PC-9 (cell line): ENCODE measurements around the gene LAMA2. TPM values are rescaled to one million over a fixed set of nuclear protein-coding genes. Genes with fewer than 3 reads are reported as not detected.

Experiments
- BruUV-seq: library from RNA; stranded (reverse); fragments of 400-500 nt; replicated peaks from 2 replicates; lab custom pipeline; 2021; lab: Mats Ljungman, UMichigan
- CTCF ChIA-PET: fragments of 300-600 bp; sonication (Branson Sonifier 250); formaldehyde crosslinking; loops from one replicate; lab custom pipeline; 2022; ENCODE audit warnings: antibody characterized with exemption; lab: Charles Lee
- POLR2A ChIA-PET: fragments of 300-600 bp; sonication (Branson Sonifier 250); formaldehyde crosslinking; loops from one replicate; lab custom pipeline; 2022; ENCODE audit warnings: antibody characterized with exemption; ENCODE audit not compliant: unreplicated experiment; lab: Charles Lee
- DNase-seq, 2 experiments: peaks; one replicate each; pipeline versions ENCODE4 v3.0.0 to v3.0.0-alpha.2; 2015 to 2022; ENCODE audit warnings: mixed read lengths in 1 of 2
- H2AFZ ChIP-seq: fragments of 200-600 bp; sonication (generic); 2 replicates; pipeline ENCODE4 v1.8.1; 2017; ENCODE audit warnings: antibody characterized with exemption
- H3F3A ChIP-seq: fragments of 200-600 bp; sonication (generic); 2 replicates; pipeline ENCODE4 v1.8.1; 2017; ENCODE audit warnings: antibody characterized with exemption, mild to moderate bottlenecking, low read depth; ENCODE audit not compliant: insufficient read depth
- H3K27ac ChIP-seq: fragments of 200-600 bp; sonication (generic); 2 replicates; pipeline ENCODE4 v1.6.1; 2016; ENCODE audit warnings: mixed run types
- H3K27me3 ChIP-seq: fragments of 200-600 bp; sonication (generic); 2 replicates; pipeline ENCODE4 v1.6.1; 2016; ENCODE audit warnings: low read depth, mixed run types; ENCODE audit not compliant: insufficient read depth
- H3K36me3 ChIP-seq: fragments of 200-600 bp; sonication (generic); 2 replicates; pipeline ENCODE4 v1.6.1; 2016; ENCODE audit warnings: low read depth, mixed run types
- H3K4me1 ChIP-seq: fragments of 200-600 bp; sonication (generic); replicated peaks from 2 replicates; pipeline ENCODE4 v1.6.1; 2016; ENCODE audit warnings: mixed run types; ENCODE audit not compliant: insufficient read depth
- H3K4me2 ChIP-seq: fragments of 200-600 bp; sonication (generic); 2 replicates; pipeline ENCODE4 v1.6.1; 2017; ENCODE audit warnings: mixed run types
- H3K4me3 ChIP-seq: fragments of 200-600 bp; sonication (generic); 2 replicates; pipeline ENCODE4 v1.6.1; 2016; ENCODE audit warnings: mixed run types
- H3K79me2 ChIP-seq: fragments of 200-600 bp; sonication (generic); 2 replicates; pipeline ENCODE4 v1.6.1; 2017; ENCODE audit warnings: low read depth, mixed run types
- H3K9me2 ChIP-seq: fragments of 200-600 bp; sonication (generic); 2 replicates; pipeline ENCODE4 v1.8.1; 2017; ENCODE audit warnings: mild to moderate bottlenecking; ENCODE audit not compliant: insufficient read depth
- H3K9me3 ChIP-seq: fragments of 200-600 bp; sonication (generic); 2 replicates; pipeline ENCODE4 v1.8.1; 2016; ENCODE audit warnings: low read depth; ENCODE audit not compliant: insufficient read depth
- H4K20me1 ChIP-seq: fragments of 200-600 bp; sonication (generic); 2 replicates; pipeline ENCODE4 v1.8.1; 2017; ENCODE audit not compliant: insufficient read depth
- EZH2 ChIP-seq: fragments of 200-600 bp; sonication (generic); IDR thresholded peaks from 2 replicates; pipeline ENCODE4 v1.8.0; 2017; ENCODE audit warnings: antibody characterized with exemption, low read depth
- intact Hi-C: fragments of 100-400 bp; cut with micrococcal nuclease; formaldehyde crosslinking; loops from one replicate; pipeline ENCODE4 v1.10.0; 2022; ENCODE audit not compliant: unreplicated experiment
- total RNA-seq: library from RNA; stranded (reverse); gene quantifications from 2 replicates; pipeline ENCODE4 v1.2.3, GENCODE V29; 2021
- TF ChIP-seq, protein P1 (sequence below): fragments of 200-600 bp; sonication (generic); conservative IDR thresholded peaks from 2 replicates; pipeline ENCODE4 v1.6.1; 2017; ENCODE audit warnings: mixed run types, antibody characterized with exemption, mild to moderate bottlenecking, moderate library complexity

The LAMA2 gene
- total RNA-seq, 1 experiment from 2014 or later, result 2.8 TPM

DNA sequence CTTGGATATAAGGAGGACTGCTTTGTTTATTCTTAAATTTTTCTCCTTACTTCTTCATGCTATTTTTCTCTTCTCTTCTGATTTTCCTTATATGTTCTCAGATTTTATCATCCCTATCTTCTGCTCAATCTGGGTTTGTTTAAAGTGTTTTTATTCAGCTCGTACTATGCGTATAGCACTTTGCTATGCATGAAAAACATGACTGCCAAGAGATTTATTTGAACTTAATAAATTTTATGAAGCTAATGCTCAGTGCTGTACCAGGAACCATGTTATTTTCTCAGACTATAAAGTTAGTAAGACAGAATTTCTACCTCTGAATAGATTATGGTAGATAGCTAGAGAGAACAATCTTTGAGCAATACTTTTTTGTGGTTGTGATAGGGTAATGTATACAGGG lies 305.9 kb downstream of the LAMA2 start:
- Histone ChIP-seq H3K27me3 (no peaks in the 10 kb centered on the region), H3K4me2 (no peak overlapping the region), H3K27ac (no peak overlapping the region), H3F3A (peaks cover 4% of the 10 kb centered on the region; the same call in 1 of the 2 replicates), H3K4me1 (0 out of 2 replicates have a peak, but pooled peaks cover 2% of the 10 kb centered on the region), H4K20me1 (no peaks in the 10 kb centered on the region), H3K9me2 (no peaks in the 10 kb centered on the region), H3K36me3 (no peaks in the 10 kb centered on the region), H3K9me3 (peaks cover 4% of the 10 kb centered on the region; the same call in 1 of the 2 replicates), H3K79me2 (no peaks in the 10 kb centered on the region), H2AFZ (no peak overlapping the region), H3K4me3 (no peak overlapping the region)
- no TSS peak for BruUV-seq
- CTCF ChIA-PET, result no interaction called here
- intact Hi-C loops, result no loop called here
- POLR2A ChIA-PET, result no interaction called here
- no peak for TF ChIP-seq EZH2
- TF ChIP-seq, protein P1, sequence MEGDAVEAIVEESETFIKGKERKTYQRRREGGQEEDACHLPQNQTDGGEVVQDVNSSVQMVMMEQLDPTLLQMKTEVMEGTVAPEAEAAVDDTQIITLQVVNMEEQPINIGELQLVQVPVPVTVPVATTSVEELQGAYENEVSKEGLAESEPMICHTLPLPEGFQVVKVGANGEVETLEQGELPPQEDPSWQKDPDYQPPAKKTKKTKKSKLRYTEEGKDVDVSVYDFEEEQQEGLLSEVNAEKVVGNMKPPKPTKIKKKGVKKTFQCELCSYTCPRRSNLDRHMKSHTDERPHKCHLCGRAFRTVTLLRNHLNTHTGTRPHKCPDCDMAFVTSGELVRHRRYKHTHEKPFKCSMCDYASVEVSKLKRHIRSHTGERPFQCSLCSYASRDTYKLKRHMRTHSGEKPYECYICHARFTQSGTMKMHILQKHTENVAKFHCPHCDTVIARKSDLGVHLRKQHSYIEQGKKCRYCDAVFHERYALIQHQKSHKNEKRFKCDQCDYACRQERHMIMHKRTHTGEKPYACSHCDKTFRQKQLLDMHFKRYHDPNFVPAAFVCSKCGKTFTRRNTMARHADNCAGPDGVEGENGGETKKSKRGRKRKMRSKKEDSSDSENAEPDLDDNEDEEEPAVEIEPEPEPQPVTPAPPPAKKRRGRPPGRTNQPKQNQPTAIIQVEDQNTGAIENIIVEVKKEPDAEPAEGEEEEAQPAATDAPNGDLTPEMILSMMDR, result no peak
- no peak for DNase-seq

DNA sequence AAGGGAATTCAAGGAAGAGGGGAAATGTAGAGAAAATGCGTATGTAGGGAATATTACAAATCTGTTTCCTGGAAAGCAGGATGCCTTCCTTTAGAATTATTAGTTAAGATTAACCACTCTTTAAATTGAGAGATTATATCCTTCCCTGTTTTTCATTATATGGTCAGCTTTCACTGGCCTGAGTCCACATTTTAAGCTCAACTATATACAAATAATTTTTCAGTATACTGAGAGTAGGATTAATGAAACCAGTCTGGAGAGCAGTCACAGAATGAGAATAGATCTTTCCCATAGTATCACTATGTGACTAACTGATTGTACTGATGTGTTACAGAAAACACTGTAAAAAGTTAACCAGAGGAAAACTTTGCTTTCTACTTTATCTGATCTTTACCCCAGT lies 306.3 kb downstream of the LAMA2 start:
- TF ChIP-seq, protein P1, result no peak
- no peak for TF ChIP-seq EZH2
- intact Hi-C loops, result no loop called here
- Histone ChIP-seq H3K4me2 (no peak overlapping the region), H3F3A (no peaks in the 10 kb centered on the region), H3K4me1 (no peaks in the 10 kb centered on the region), H3K79me2 (no peaks in the 10 kb centered on the region), H3K27me3 (no peaks in the 10 kb centered on the region), H3K9me3 (peaks cover 4% of the 10 kb centered on the region; the same call in 1 of the 2 replicates), H3K36me3 (no peaks in the 10 kb centered on the region), H2AFZ (no peak overlapping the region; the same call in 1 of the 2 replicates), H3K4me3 (no peak overlapping the region), H4K20me1 (no peaks in the 10 kb centered on the region), H3K27ac (no peak overlapping the region), H3K9me2 (no peaks in the 10 kb centered on the region)
- BruUV-seq, result no TSS peak
- ChIA-PET POLR2A (interaction anchor here (0.7 kb wide), 1 partner anchor 257 kb away, joined by 3 read pairs; no protein-coding TSS in a partner anchor), CTCF (no interaction called here)
- DNase-seq, result no peak

DNA sequence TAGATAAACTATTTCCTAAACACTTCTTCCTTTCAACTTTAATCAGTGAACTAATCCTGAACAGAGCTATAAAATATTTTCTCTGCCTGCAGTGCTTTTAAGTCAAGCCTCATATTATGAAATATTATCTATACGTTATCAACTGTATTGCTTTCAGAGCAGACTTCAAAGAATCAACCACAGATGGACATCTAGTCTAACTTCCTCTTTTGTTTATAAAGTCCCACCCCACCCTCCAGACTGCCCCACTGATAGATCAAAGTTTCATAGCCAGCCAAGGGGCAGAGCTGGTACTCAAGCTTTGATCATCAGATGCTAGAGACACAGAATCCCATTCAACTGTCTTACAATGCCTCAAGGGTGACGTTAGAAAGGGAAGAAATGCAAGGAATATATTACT lies 308.3 kb downstream of the LAMA2 start:
- Histone ChIP-seq H3K4me1 (no peaks in the 10 kb centered on the region), H3K36me3 (no peaks in the 10 kb centered on the region), H3K4me2 (no peak overlapping the region), H4K20me1 (no peaks in the 10 kb centered on the region), H3K9me3 (no peaks in the 10 kb centered on the region), H3K27ac (no peak overlapping the region), H3K4me3 (no peak overlapping the region), H2AFZ (no peak overlapping the region), H3K27me3 (no peaks in the 10 kb centered on the region), H3K9me2 (no peaks in the 10 kb centered on the region; the same call in 1 of the 2 replicates), H3K79me2 (no peaks in the 10 kb centered on the region), H3F3A (no peaks in the 10 kb centered on the region)
- ChIA-PET POLR2A (no interaction called here), CTCF (no interaction called here)
- no peak for DNase-seq
- intact Hi-C loops, result no loop called here
- no TSS peak for BruUV-seq
- no peak for TF ChIP-seq EZH2
- TF ChIP-seq, protein P1, result no peak
